ENCODE data around the gene SRRM5. TPM values are rescaled to one million over a fixed set of nuclear protein-coding genes. Genes with fewer than 3 reads are reported as not detected.

The SRRM5 gene
- total RNA-seq, 1 experiment from 2014 or later = 0.70 TPM

- peak overlapping the region; percentile 96 to 99 (median 99) for H3K27ac Mint-ChIP-seq
Observed at GRCh38 chr19:43596842-43597461, 14.9 kb upstream of the SRRM5 start.

More at GRCh38 chr19:43596842-43597461, 14.9 kb upstream of the SRRM5 start:
- WGBS (ENCODE audit: extremely low coverage, insufficient read length, low lambda C conversion rate) = no CpG with 5 or more reads among the region's 7 CpGs
- H2BK12ac ChIP-seq (ENCODE audit: insufficient read length, low read depth, low read length) = no peak overlapping the region
- no peaks in the 10 kb centered on the region for H3K9me3 ChIP-seq (ENCODE audit: control insufficient read depth, low read depth, low read length)
- no peak overlapping the region for H2BK120ac ChIP-seq (ENCODE audit: low read depth, low read length, poor library complexity, severe bottlenecking)
- Mint-ChIP-seq H3K36me3 (ENCODE audit: insufficient read depth in 1 of 3, low read depth in 3 of 3) (peaks cover 13 to 43% (median 32%) of the 10 kb centered on the region in 3 experiments), H3K27me3 (ENCODE audit: low read depth) (no peaks in the 10 kb centered on the region), H3K4me1 (peaks cover 18 to 25% of the 10 kb centered on the region in 2 experiments), H3K4me3 (peak overlapping the region; percentile 92 to 95), H3K9me3 (no peaks in the 10 kb centered on the region; a peak in 1 of 5 replicates)
- H3K56ac ChIP-seq (ENCODE audit: insufficient read length, low read depth, low read length) = no peak overlapping the region
- no peak overlapping the region for H3K27ac ChIP-seq (ENCODE audit: insufficient read length, low read depth, low read length)
- no peak overlapping the region for H2AK5ac ChIP-seq (ENCODE audit: insufficient read length, low read length)
- no peaks in the 10 kb centered on the region for H4K20me1 ChIP-seq (ENCODE audit: control insufficient read depth, insufficient read depth, insufficient read length)
- no peaks in the 10 kb centered on the region for H3K27me3 ChIP-seq (ENCODE audit: insufficient read depth, low read length)
- peaks cover 20% of the 10 kb centered on the region for H3K23me2 ChIP-seq (ENCODE audit: insufficient read length, low read depth, low read length, poor library complexity, severe bottlenecking)
- no peak overlapping the region for H3T11ph ChIP-seq (ENCODE audit: low read length)
- DNase-seq = no peak
- peak overlapping the region; percentile 84 for H3K9ac ChIP-seq (ENCODE audit: extremely low read depth, insufficient read length, low read length)
- peak overlapping the region; percentile 41 for H4K5ac ChIP-seq (ENCODE audit: insufficient read length, low read depth, low read length)
- 0 out of 2 replicates have a peak overlapping the region, but pooled peaks have one; percentile 26 for H3K14ac ChIP-seq (ENCODE audit: insufficient read depth, low read length)
- H3K4me2 ChIP-seq (ENCODE audit: insufficient read depth, insufficient read length, low read length) = peak overlapping the region; percentile 98
- H3K4me1 ChIP-seq (ENCODE audit: insufficient read depth, low read length) = 0 out of 2 replicates have a peak, but pooled peaks cover 3% of the 10 kb centered on the region
- no peak overlapping the region for H2BK5ac ChIP-seq (ENCODE audit: insufficient read length, low read length)
- H3K79me2 ChIP-seq (ENCODE audit: insufficient read depth, low read length) = peaks cover 4% of the 10 kb centered on the region; the same call in 1 of the 2 replicates
- H2AFZ ChIP-seq (ENCODE audit: low read length) = no peak overlapping the region
- H3K4ac ChIP-seq (ENCODE audit: low read depth, low read length) = no peak overlapping the region
- no peak overlapping the region for H2BK15ac ChIP-seq (ENCODE audit: low read depth, low read length)
- no peak overlapping the region for H3K23ac ChIP-seq (ENCODE audit: insufficient read length, low read depth, low read length)
- H3K18ac ChIP-seq (ENCODE audit: insufficient read length, low read depth, low read length) = no peak overlapping the region
- H4K91ac ChIP-seq (ENCODE audit: insufficient read length, low read depth, low read length) = no peak overlapping the region
- H3K79me1 ChIP-seq (ENCODE audit: insufficient read depth, low read depth, low read length, poor library complexity, severe bottlenecking) = no peaks in the 10 kb centered on the region
- H2BK20ac ChIP-seq (ENCODE audit: low read depth, low read length, poor library complexity, severe bottlenecking) = no peak overlapping the region
- H4K8ac ChIP-seq (replicated peaks; ENCODE audit: insufficient read length, low read depth, low read length) = no peak overlapping the region
- no peak for TF ChIP-seq CTCF (conservative IDR thresholded peaks at IDR 0.05)
